ENCODE data around the gene TAF3.
"Not testable (repeated sequence)": the region's sequence is repeated elsewhere in the genome, so short reads cannot be mapped to it uniquely, and the experiment has no call there.

TAF3 gene

GRCh38 chr10:7984325-7984724, 166.0 kb downstream of the TAF3 start:
- no peak for DNase-seq

- DNase-seq: no peak
These were observed 166.6 kb downstream of the TAF3 start for GRCh38 chr10:7984896-7985295.

- DNase-seq: no peak
These were observed 168.5 kb downstream of the TAF3 start for GRCh38 chr10:7986851-7987250.

GRCh38 chr10:7988989-7989388, 170.7 kb downstream of the TAF3 start:
- DNase-seq: no peak

GRCh38 chr10:7998831-7999230, 180.5 kb downstream of the TAF3 start:
- no peak for DNase-seq

- no peak for DNase-seq
These were observed 186.2 kb downstream of the TAF3 start for GRCh38 chr10:8004469-8005000.

GRCh38 chr10:8006274-8006999, 188.1 kb downstream of the TAF3 start:
- DNase-seq: no peak

GRCh38 chr10:8009031-8009430, 190.7 kb downstream of the TAF3 start:
- no peak for DNase-seq

- DNase-seq: no peak
These were observed 194.7 kb downstream of the TAF3 start for GRCh38 chr10:8013006-8013405.

GRCh38 chr10:8013619-8014018, 195.3 kb downstream of the TAF3 start:
- DNase-seq: no peak

GRCh38 chr10:8014649-8015048, 196.3 kb downstream of the TAF3 start:
- no peak for DNase-seq

- DNase-seq: no peak
These were observed 199.0 kb downstream of the TAF3 start for GRCh38 chr10:8017277-8017676.

GRCh38 chr10:8023321-8023720, 205.0 kb downstream of the TAF3 start:
- no peak for DNase-seq

- no peak for DNase-seq
These were observed 205.5 kb downstream of the TAF3 start for GRCh38 chr10:8023851-8024250.

GRCh38 chr10:8026349-8027259, 208.3 kb downstream of the TAF3 start:
- DNase-seq: no peak

GRCh38 chr10:8031211-8031610, 212.9 kb downstream of the TAF3 start:
- DNase-seq: not testable (repeated sequence)

GRCh38 chr10:8032558-8032957, 214.3 kb downstream of the TAF3 start:
- no peak for DNase-seq

GRCh38 chr10:8033812-8034465, 215.6 kb downstream of the TAF3 start:
- no peak for DNase-seq

GRCh38 chr10:8034466-8035005, 216.2 kb downstream of the TAF3 start:
- DNase-seq: no peak

GRCh38 chr10:8035006-8035640, 216.8 kb downstream of the TAF3 start:
- DNase-seq: no peak

GRCh38 chr10:8035641-8036470, 217.6 kb downstream of the TAF3 start:
- no peak for DNase-seq

Measured in NCI-H2171 (cell line).